Activated CD4-positive, alpha-beta T cell treated with anti-CD3 and anti-CD28 coated beads, Interleukin-2, amount 50 U/mL, for 24 hours (primary cell): ENCODE data around the gene THOC7.

Experiments
- DNase-seq, 2 donors: peaks; one replicate each; pipeline ENCODE4 v3.0.0-alpha.2; 2020; ENCODE audit warnings: low read depth in 1 of 2, low spot score in 1 of 2

Gene THOC7

GRCh38 chr3:63863150-63864007, at the start of gene THOC7, which contains the start of gene ATXN7:
THOC7 (minus strand) TSS chr3:63863805; CDS start chr3:63863790, 15 bp downstream.
ATXN7 (plus strand) TSS chr3:63863867; CDS start chr3:63912599, 48,732 bp downstream.
- DNase-seq = peak; percentile 46 to 52

- DNase-seq = peak in 1 of 2 donors; percentile 35
These were observed 49.4 kb upstream of the THOC7 start for GRCh38 chr3:63912768-63913588.

- DNase-seq = peak; percentile 64 to 82
These were observed 48.5 kb upstream of the THOC7 start, which contains the start of gene SCAANT1 for GRCh38 chr3:63911873-63912767. SCAANT1 (minus strand) TSS chr3:63912383.

- DNase-seq = peak in 1 of 2 donors; percentile 35
These were observed 47.9 kb upstream of the THOC7 start for GRCh38 chr3:63911509-63911872.

- DNase-seq = no peak
These were observed 47.3 kb upstream of the THOC7 start for GRCh38 chr3:63910891-63911290.

- no peak for DNase-seq
These were observed 46.4 kb upstream of the THOC7 start for GRCh38 chr3:63910001-63910400.

- no peak for DNase-seq
These were observed 45.8 kb upstream of the THOC7 start for GRCh38 chr3:63909431-63909830.

GRCh38 chr3:63908776-63909175, 45.2 kb upstream of the THOC7 start:
- no peak for DNase-seq

GRCh38 chr3:63908081-63908736, 44.6 kb upstream of the THOC7 start:
- no peak for DNase-seq

- DNase-seq = no peak
These were observed 42.4 kb upstream of the THOC7 start for GRCh38 chr3:63905731-63906620.

GRCh38 chr3:63900459-63900858, 36.9 kb upstream of the THOC7 start:
- DNase-seq = no peak

GRCh38 chr3:63900010-63900409, 36.4 kb upstream of the THOC7 start:
- DNase-seq = no peak

GRCh38 chr3:63896332-63897030, 32.9 kb upstream of the THOC7 start:
- no peak for DNase-seq

- no peak for DNase-seq
These were observed 32.0 kb upstream of the THOC7 start for GRCh38 chr3:63895422-63896189.

- DNase-seq = no peak
These were observed 29.3 kb upstream of the THOC7 start for GRCh38 chr3:63892773-63893352.

- DNase-seq = no peak
These were observed 27.9 kb upstream of the THOC7 start for GRCh38 chr3:63891518-63891917.

- no peak for DNase-seq
These were observed 23.3 kb upstream of the THOC7 start for GRCh38 chr3:63886858-63887257.

GRCh38 chr3:63880653-63881052, 17.0 kb upstream of the THOC7 start:
- no peak for DNase-seq
